ENCODE results near the gene KCTD21. TPM values are rescaled to one million over a fixed set of nuclear protein-coding genes. Genes with fewer than 3 reads are reported as not detected.
A peak's percentile ranks its signal among the peaks of the same experiment; 100 is the strongest.

KCTD21 gene
- total RNA-seq, 1 experiment from 2014 or later: 9.4 TPM

- peak; percentile 99 for DNase-seq
- POLR2A ChIA-PET (ENCODE audit: unreplicated experiment): interaction anchor here (0.5 to 0.6 kb wide), 3 partner anchors 9 to 403 kb away, joined by 4 to 5 read pairs (median 5); no protein-coding TSS in a partner anchor
- intact Hi-C loops (cut with micrococcal nuclease): loop anchor here (1.0 kb wide), 1 partner anchor 47 kb away; no protein-coding TSS in a partner anchor
- Histone ChIP-seq H3F3A (ENCODE audit: low read length, unreplicated experiment) (no peaks in the 10 kb centered on the region), H3K4me3 (ENCODE audit: low read length) (peak within 1 kb of the TSS; percentile 74), H3K79me2 (ENCODE audit: low read length) (peaks cover 44% of the 10 kb centered on the region), H3K27ac (ENCODE audit: low read length) (peak within 1 kb of the TSS; percentile 66), H3K9me2 (replicated peaks; ENCODE audit: low read length) (no peaks in the 10 kb centered on the region), H3K9me3 (ENCODE audit: low read length) (no peaks in the 10 kb centered on the region), H3K36me3 (ENCODE audit: low read depth, low read length) (peaks cover 10% of the 10 kb centered on the region; the same call in 1 of the 2 replicates), H4K20me1 (ENCODE audit: low read length) (no peaks in the 10 kb centered on the region), H2AFZ (ENCODE audit: low read length) (peak within 1 kb of the TSS; percentile 90), H3K27me3 (ENCODE audit: low read length) (no peaks in the 10 kb centered on the region), H3K9ac (ENCODE audit: low read length) (peak within 1 kb of the TSS; percentile 90), H3K4me2 (ENCODE audit: low read length) (peak within 1 kb of the TSS; percentile 80), H3K4me1 (ENCODE audit: insufficient read depth, low read length) (peaks cover 23% of the 10 kb centered on the region)
- BruUV-seq (replicated peaks): TSS peak; percentile 93
- ATAC-seq: peak; percentile 95
- TF ChIP-seq EZH2 (IDR thresholded peaks at IDR 0.05; ENCODE audit: low read length, unreplicated experiment): no peak
- no peak for TF ChIP-seq EZH2phosphoT487 (IDR thresholded peaks at IDR 0.05; ENCODE audit: borderline replicate concordance, low read length)
- no peak for TF ChIP-seq CTCF (conservative IDR thresholded peaks at IDR 0.05; ENCODE audit: low read depth, low read length)
- CTCF ChIA-PET: interaction anchor here (1.0 kb wide), 1 partner anchor 10 kb away, joined by 5 read pairs; no protein-coding TSS in a partner anchor
Observed at GRCh38 chr11:78139422-78140391, 48.7 kb downstream of the KCTD21 start, which contains the start of gene ALG8. ALG8 (minus strand) TSS chr11:78139626; CDS start chr11:78139588, 38 bp downstream.

- Histone ChIP-seq H3F3A (ENCODE audit: low read length, unreplicated experiment) (no peaks in the 10 kb centered on the region), H3K9me2 (replicated peaks; ENCODE audit: low read length) (no peaks in the 10 kb centered on the region), H3K79me2 (ENCODE audit: low read length) (peaks cover 46% of the 10 kb centered on the region), H3K27ac (ENCODE audit: low read length) (peak overlapping the region; percentile 66), H3K27me3 (ENCODE audit: low read length) (no peaks in the 10 kb centered on the region), H3K9me3 (ENCODE audit: low read length) (no peaks in the 10 kb centered on the region), H2AFZ (ENCODE audit: low read length) (peak overlapping the region; percentile 90), H4K20me1 (ENCODE audit: low read length) (no peaks in the 10 kb centered on the region), H3K9ac (ENCODE audit: low read length) (peak overlapping the region; percentile 90), H3K4me1 (ENCODE audit: insufficient read depth, low read length) (peaks cover 23% of the 10 kb centered on the region), H3K4me2 (ENCODE audit: low read length) (peak overlapping the region; percentile 80), H3K36me3 (ENCODE audit: low read depth, low read length) (peaks cover 14% of the 10 kb centered on the region; the same call in 1 of the 2 replicates), H3K4me3 (ENCODE audit: low read length) (peak overlapping the region; percentile 74)
- CTCF ChIA-PET: interaction anchor here (1.0 kb wide), 1 partner anchor 10 kb away, joined by 5 read pairs; no protein-coding TSS in a partner anchor
- intact Hi-C loops (cut with micrococcal nuclease): loop anchor here (1.0 kb wide), 1 partner anchor 47 kb away; no protein-coding TSS in a partner anchor
- BruUV-seq (replicated peaks): TSS peak; percentile 77
- POLR2A ChIA-PET (ENCODE audit: unreplicated experiment): interaction anchor here (0.5 to 0.6 kb wide), 2 partner anchors 10 to 404 kb away, joined by 3 to 5 read pairs; no protein-coding TSS in a partner anchor
- ATAC-seq: peak; percentile 36
- peak; percentile 54 for DNase-seq
- TF ChIP-seq EZH2phosphoT487 (IDR thresholded peaks at IDR 0.05; ENCODE audit: borderline replicate concordance, low read length): no peak
- TF ChIP-seq CTCF (conservative IDR thresholded peaks at IDR 0.05; ENCODE audit: low read depth, low read length): no peak
- TF ChIP-seq EZH2 (IDR thresholded peaks at IDR 0.05; ENCODE audit: low read length, unreplicated experiment): no peak
Observed at GRCh38 chr11:78138694-78139421, 49.6 kb downstream of the KCTD21 start.
